Kidney (tissue), 14 donors: ENCODE data around the gene MED29. TPM values are rescaled to one million over a fixed set of nuclear protein-coding genes. Genes with fewer than 3 reads are reported as not detected.

ENCODE experiments used
- DNase-seq, 5 donors: peaks; one replicate each; pipeline ENCODE4 v3.0.0-alpha.2; 2013 to 2020
- FAIRE-seq: peaks from 2 replicates; lab custom pipeline; 2012; peaks lifted over from hg19 to GRCh38; lab: Jason Lieb, UNC
- H3K27ac ChIP-seq, 2 donors: one replicate each; pipeline ENCODE4 v1.7.0; 2013; ENCODE audit warnings: low read depth in 2 of 2, low read length in 2 of 2, inconsistent platforms in 1 of 2
- H3K27me3 ChIP-seq: one replicate; pipeline ENCODE4 v1.7.1; 2013; ENCODE audit warnings: low read length, inconsistent platforms; ENCODE audit not compliant: control insufficient read depth, insufficient read depth
- H3K36me3 ChIP-seq, 3 donors: one replicate each; pipeline versions ENCODE4 v1.7.0 to v1.7.1; 2013; ENCODE audit warnings: low read length in 3 of 3, control low read depth in 1 of 3, inconsistent platforms in 1 of 3; ENCODE audit not compliant: insufficient read depth in 3 of 3, control insufficient read depth in 2 of 3
- H3K4me1 ChIP-seq, 3 donors: one replicate each; pipeline versions ENCODE4 v1.7.0 to v1.7.1; 2013; ENCODE audit warnings: low read length in 3 of 3, inconsistent platforms in 1 of 3, low read depth in 1 of 3; ENCODE audit not compliant: control insufficient read depth in 2 of 3, insufficient read depth in 2 of 3
- H3K4me3 ChIP-seq, 3 donors: one replicate each; pipeline versions ENCODE4 v1.7.0 to v1.8.1; 2013; ENCODE audit warnings: low read length in 3 of 3, control low read depth in 1 of 3, inconsistent platforms in 1 of 3
- H3K9ac ChIP-seq, 3 donors: one replicate each; pipeline versions ENCODE4 v1.7.0 to v1.7.1; 2013; ENCODE audit warnings: low read length in 3 of 3, control low read depth in 1 of 3, inconsistent platforms in 1 of 3
- H3K9me3 ChIP-seq, 3 donors: one replicate each; pipeline versions ENCODE4 v1.7.0 to v1.7.1; 2013; ENCODE audit warnings: low read length in 3 of 3, control low read depth in 1 of 3, inconsistent platforms in 1 of 3; ENCODE audit not compliant: control insufficient read depth in 2 of 3, insufficient read depth in 1 of 3
- CTCF ChIP-seq: IDR thresholded peaks from 3 replicates; pipeline ENCODE4 v1.5.1; 2012; ENCODE audit warnings: mild to moderate bottlenecking, moderate library complexity, borderline replicate concordance; ENCODE audit not compliant: insufficient read depth; ENCODE audit errors: extremely low read depth
- intact Hi-C: fragments of 100-400 bp; cut with DNase I; formaldehyde crosslinking; loops from one replicate; pipeline ENCODE4 v1.11.1; 2022
- polyA plus RNA-seq: library from polyadenylated mRNA; stranded (reverse); fragments of 350-450 nt; fragmentation: Illumina TruSeq; extraction: RNeasy Lipid Tissue Mini Kit (QIAGEN cat#74804); gene quantifications from one replicate; pipeline ENCODE4 v1.2.3, GENCODE V29; 2014; ENCODE audit warnings: low read depth, low replicate concordance; ENCODE audit not compliant: insufficient read depth
- total RNA-seq: library from RNA; stranded (reverse); fragmentation: NEBNext Ultra II Directional; extraction: Animal tissue kit (Norgen Biotek cat#: 25700); gene quantifications from one replicate; pipeline ENCODE4 v1.2.1, GENCODE V29; 2021
- donor health status: control.
- donor health status: control.
- donor health status: control.
- donor health status: control.
- donor health status: control.
- donor health status: DM: yes; HTN: yes; CAD: no.
- donor health status: Normal renal cell carcinoma (clear cell type).

The MED29 gene
- total and polyA plus RNA-seq, 2 donors from 2014 or later: 32.4 to 50.4 TPM

GRCh38 chr19:39417463-39418181 lies 26.4 kb downstream of the MED29 start:
- Histone ChIP-seq H3K9me3 (no peaks in the 10 kb centered on the region), H3K36me3 (peaks cover 0 to 9% (median 2%) of the 10 kb centered on the region in 3 donors), H3K4me1 (peaks cover 0 to 4% (median 3%) of the 10 kb centered on the region in 3 donors), H3K9ac (no peak overlapping the region), H3K27me3 (no peaks in the 10 kb centered on the region), H3K27ac (no peak overlapping the region), H3K4me3 (no peak overlapping the region)
- TF ChIP-seq CTCF: no peak
- DNase-seq: no peak
- FAIRE-seq: no peak
- intact Hi-C loops: no loop called here

- FAIRE-seq (no peak), DNase-seq (no peak)
- TF ChIP-seq CTCF: no peak
- no peaks in the 10 kb centered on the region for H3K27me3 ChIP-seq
- peaks cover 0 to 9% (median 2%) of the 10 kb centered on the region in 3 donors for H3K36me3 ChIP-seq
- no peak overlapping the region for H3K9ac ChIP-seq
- no peak overlapping the region for H3K4me3 ChIP-seq
- peaks cover 0 to 3% (median 0%) of the 10 kb centered on the region in 3 donors for H3K4me1 ChIP-seq
- no peaks in the 10 kb centered on the region for H3K9me3 ChIP-seq
- intact Hi-C loops: no loop called here
- no peak overlapping the region for H3K27ac ChIP-seq
These were observed 27.8 kb downstream of the MED29 start for GRCh38 chr19:39419003-39419402.

- intact Hi-C loops: no loop called here
- H3K4me3 ChIP-seq: no peak overlapping the region
- peaks cover 0 to 9% (median 2%) of the 10 kb centered on the region in 3 donors for H3K36me3 ChIP-seq
- FAIRE-seq (no peak), DNase-seq (no peak)
- H3K4me1 ChIP-seq: no peaks in the 10 kb centered on the region
- no peaks in the 10 kb centered on the region for H3K9me3 ChIP-seq
- no peak overlapping the region for H3K9ac ChIP-seq
- no peaks in the 10 kb centered on the region for H3K27me3 ChIP-seq
- no peak for TF ChIP-seq CTCF
- no peak overlapping the region for H3K27ac ChIP-seq
These were observed 29.6 kb downstream of the MED29 start for GRCh38 chr19:39420769-39421168.
